ENCODE measurements around the gene GRK2. TPM values are rescaled to one million over a fixed set of nuclear protein-coding genes. Genes with fewer than 3 reads are reported as not detected.
A peak's percentile ranks its signal among the peaks of the same experiment; 100 is the strongest.

Gene GRK2
- total RNA-seq, 2 experiments from 2014 or later = 280 to 397 TPM

GRCh38 chr11:67261640-67261945 is 4.7 kb upstream of the GRK2 start:
- CTCF ChIA-PET (ENCODE audit: unreplicated experiment) = interaction anchor here (0.5 to 1.5 kb wide), 3 partner anchors 22 to 55 kb away, joined by 3 to 8 read pairs (median 6); no protein-coding TSS in a partner anchor
- Histone ChIP-seq H2AFZ (ENCODE audit: low read length) (no peak overlapping the region), H3K4me2 (ENCODE audit: low read length) (peak overlapping the region; percentile 61), H3K9me2 (ENCODE audit: insufficient read depth, low read length) (no peaks in the 10 kb centered on the region), H3K36me3 (ENCODE audit: insufficient read depth, low read length) (peaks cover 8% of the 10 kb centered on the region), H3K4me3 (ENCODE audit: low read depth, low read length, poor library complexity, severe bottlenecking) (peak overlapping the region; percentile 39), H3K9me3 (ENCODE audit: low read length) (no peaks in the 10 kb centered on the region), H4K20me1 (ENCODE audit: insufficient read depth, low read length) (no peaks in the 10 kb centered on the region), H3K79me2 (ENCODE audit: insufficient read depth, low read depth, low read length) (no peaks in the 10 kb centered on the region; the same call in 1 of the 2 replicates), H3K4me1 (ENCODE audit: insufficient read depth, low read length, poor library complexity, severe bottlenecking) (peaks cover 41% of the 10 kb centered on the region), H3K27ac (ENCODE audit: low read depth, low read length, poor library complexity, severe bottlenecking) (no peak overlapping the region)
- no peak for DNase-seq (ENCODE audit: low spot score)
- TF ChIP-seq CTCF (conservative IDR thresholded peaks at IDR 0.05; ENCODE audit: low read length) (no peak), EZH2phosphoT487 (IDR thresholded peaks at IDR 0.05; ENCODE audit: borderline replicate concordance, low read depth, low read length) (no peak)
- POLR2A ChIA-PET = interaction anchor here (0.9 kb wide), 1 partner anchor 9 kb away, joined by 3 read pairs; no protein-coding TSS in a partner anchor
- intact Hi-C loops (cut with micrococcal nuclease; ENCODE audit: unreplicated experiment) = no loop called here
- BruUV-seq (replicated peaks) = no TSS peak

GRCh38 chr11:67261946-67262681 is 4.2 kb upstream of the GRK2 start:
- no peak for DNase-seq (ENCODE audit: low spot score)
- ChIA-PET CTCF (ENCODE audit: unreplicated experiment) (interaction anchor here (0.5 to 1.5 kb wide), 4 partner anchors 22 to 59 kb away, joined by 3 to 10 read pairs (median 7); no protein-coding TSS in a partner anchor), POLR2A (interaction anchor here (0.9 to 1.5 kb wide), 2 partner anchors 9 to 58 kb away, joined by 3 to 4 read pairs; no protein-coding TSS in a partner anchor)
- Histone ChIP-seq H3K27ac (ENCODE audit: low read depth, low read length, poor library complexity, severe bottlenecking) (no peak overlapping the region), H3K4me3 (ENCODE audit: low read depth, low read length, poor library complexity, severe bottlenecking) (no peak overlapping the region), H3K79me2 (ENCODE audit: insufficient read depth, low read depth, low read length) (peaks cover 5% of the 10 kb centered on the region; the same call in 1 of the 2 replicates), H3K36me3 (ENCODE audit: insufficient read depth, low read length) (peaks cover 8% of the 10 kb centered on the region), H3K9me3 (ENCODE audit: low read length) (no peaks in the 10 kb centered on the region), H4K20me1 (ENCODE audit: insufficient read depth, low read length) (no peaks in the 10 kb centered on the region), H2AFZ (ENCODE audit: low read length) (peak overlapping the region; percentile 75; the same call in 1 of the 2 replicates), H3K4me1 (ENCODE audit: insufficient read depth, low read length, poor library complexity, severe bottlenecking) (peaks cover 41% of the 10 kb centered on the region), H3K4me2 (ENCODE audit: low read length) (peak overlapping the region; percentile 68), H3K9me2 (ENCODE audit: insufficient read depth, low read length) (no peaks in the 10 kb centered on the region)
- BruUV-seq (replicated peaks) = no TSS peak
- no peak for TF ChIP-seq CTCF (conservative IDR thresholded peaks at IDR 0.05; ENCODE audit: low read length)
- TF ChIP-seq EZH2phosphoT487 (IDR thresholded peaks at IDR 0.05; ENCODE audit: borderline replicate concordance, low read depth, low read length) = no peak
- intact Hi-C loops (cut with micrococcal nuclease; ENCODE audit: unreplicated experiment) = loop anchor here (1.0 kb wide), 2 partner anchors 55 to 120 kb away; no protein-coding TSS in a partner anchor
